HG03469 (cell line): ENCODE measurements around the gene ZDHHC14.

Experiments
- ATAC-seq: cut with Tn5 transposase; IDR thresholded peaks from one replicate; pipeline ENCODE4 v1.9.1; 2021; ENCODE audit warnings: mild to moderate bottlenecking, moderate library complexity, moderate number of reproducible peaks; ENCODE audit not compliant: unreplicated experiment

Gene ZDHHC14

GRCh38 chr6:157513619-157514485, 132.9 kb downstream of the ZDHHC14 start:
- no peak for ATAC-seq

GRCh38 chr6:157514659-157515496, 133.9 kb downstream of the ZDHHC14 start:
- ATAC-seq, result no peak

GRCh38 chr6:157516319-157517026, 135.5 kb downstream of the ZDHHC14 start:
- ATAC-seq, result no peak

GRCh38 chr6:157517601-157518359, 136.8 kb downstream of the ZDHHC14 start:
- ATAC-seq, result no peak

- ATAC-seq, result no peak
Measured at GRCh38 chr6:157518397-157519250, 137.6 kb downstream of the ZDHHC14 start.

- no peak for ATAC-seq
Measured at GRCh38 chr6:157519255-157520116, 138.5 kb downstream of the ZDHHC14 start.

GRCh38 chr6:157520117-157520406, 139.1 kb downstream of the ZDHHC14 start:
- ATAC-seq, result no peak

DNA sequence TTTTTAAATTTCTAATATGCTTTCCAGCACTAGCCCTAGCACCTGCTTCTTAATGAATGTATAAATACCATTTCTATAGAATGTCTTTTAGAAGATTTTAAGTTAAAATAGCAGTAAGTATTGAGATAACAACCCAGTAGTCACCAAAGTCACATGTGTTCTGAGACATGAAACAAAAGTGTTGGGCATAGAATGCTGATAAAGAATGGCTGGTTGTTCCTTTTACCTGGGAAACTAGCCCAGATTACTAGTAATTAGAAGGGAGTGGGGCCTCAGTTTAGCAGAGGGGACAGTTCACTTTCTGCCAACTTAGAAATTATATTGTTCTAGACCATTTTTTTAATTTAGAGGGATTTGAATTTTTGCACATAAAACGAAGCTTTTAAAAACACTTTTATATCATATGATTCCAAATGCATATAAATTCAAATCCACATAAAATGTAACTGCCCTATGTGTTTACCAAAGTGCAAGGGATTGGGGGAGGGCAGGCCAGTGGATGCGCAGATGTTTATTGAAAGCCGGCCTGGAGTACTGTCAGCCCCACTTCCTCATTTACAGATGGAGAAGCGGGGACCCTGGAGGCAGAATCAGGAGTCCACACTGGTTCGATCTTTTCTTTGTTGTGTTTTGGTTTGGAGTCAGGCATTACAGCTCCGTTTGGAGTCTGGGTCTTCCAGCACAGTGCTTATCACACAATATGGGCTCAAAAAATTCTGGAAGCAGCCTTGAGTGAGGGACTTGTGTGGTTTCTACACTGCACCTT, 139.8 kb downstream of the ZDHHC14 start:
- no peak for ATAC-seq

GRCh38 chr6:157521362-157522335, 140.7 kb downstream of the ZDHHC14 start:
- ATAC-seq, result no peak

- ATAC-seq, result no peak
Measured at GRCh38 chr6:157522472-157522871, 141.5 kb downstream of the ZDHHC14 start.

GRCh38 chr6:157524735-157525134, 143.7 kb downstream of the ZDHHC14 start:
- no peak for ATAC-seq

GRCh38 chr6:157525292-157525889, 144.4 kb downstream of the ZDHHC14 start:
- ATAC-seq, result no peak

- no peak for ATAC-seq
Measured at GRCh38 chr6:157525918-157526425, 145.0 kb downstream of the ZDHHC14 start.

DNA sequence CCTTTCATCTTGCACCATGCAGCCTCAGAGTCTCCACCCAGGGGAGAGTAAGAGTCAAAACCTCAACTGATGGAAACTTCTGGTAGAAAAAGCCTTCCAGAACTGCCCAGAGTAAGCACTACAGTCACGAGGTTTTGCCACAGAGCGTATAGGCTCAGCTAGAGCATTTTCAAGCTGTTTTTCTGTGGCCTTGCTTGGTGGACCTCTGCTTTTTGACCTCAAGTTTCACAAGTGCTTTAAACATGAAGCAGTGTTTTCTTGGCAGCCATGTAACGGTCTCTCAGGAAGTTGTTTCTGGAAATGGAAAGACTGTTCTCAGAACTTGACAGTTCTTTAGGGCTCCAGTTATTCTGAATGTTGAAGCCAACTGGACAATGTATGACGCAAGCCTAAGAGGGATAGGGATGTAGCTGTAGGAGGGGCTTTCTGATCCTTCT, 146.5 kb downstream of the ZDHHC14 start:
- ATAC-seq, result peak; percentile 67

GRCh38 chr6:157528931-157529653, 148.1 kb downstream of the ZDHHC14 start:
- no peak for ATAC-seq

DNA sequence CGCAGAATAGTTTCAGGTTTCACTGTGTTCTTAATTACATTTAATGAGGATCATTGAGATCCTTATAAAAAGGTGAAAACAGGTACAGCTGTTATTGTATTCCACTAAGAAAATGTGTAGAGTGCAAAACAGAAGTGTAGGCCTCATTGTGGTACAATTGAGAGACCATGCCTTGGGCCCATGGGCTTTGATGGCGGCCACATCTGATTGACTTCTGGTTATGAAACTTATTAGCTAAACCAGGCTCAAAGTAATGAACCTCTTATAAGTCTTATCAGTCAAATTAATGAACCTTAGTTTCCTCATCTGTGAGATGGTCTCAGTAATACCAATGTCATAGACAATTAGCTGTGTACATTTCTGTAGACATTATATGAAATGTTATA, 148.7 kb downstream of the ZDHHC14 start:
- no peak for ATAC-seq
